HG03280 (cell line): ENCODE measurements around the gene CASP2.
A peak's percentile ranks its signal among the peaks of the same experiment; 100 is the strongest.

Source experiments
- ATAC-seq: cut with Tn5 transposase; IDR thresholded peaks from one replicate; pipeline ENCODE4 v1.9.1; 2021; ENCODE audit warnings: mild to moderate bottlenecking, moderate library complexity; ENCODE audit not compliant: unreplicated experiment

Gene CASP2

GRCh38 chr7:143287935-143288826 is at the start of gene CASP2:
Gene CASP2, plus strand, starts transcription at chr7:143288351. Its CDS starts 105 bp downstream, at chr7:143288456.
- ATAC-seq: peak; percentile 92

- no peak for ATAC-seq
Observed at GRCh38 chr7:143239813-143240212, 48.3 kb upstream of the CASP2 start.

- peak; percentile 96 for ATAC-seq
Observed at GRCh38 chr7:143240291-143241168, 47.6 kb upstream of the CASP2 start.

- ATAC-seq: no peak
Observed at GRCh38 chr7:143242306-143242705, 45.8 kb upstream of the CASP2 start.

- no peak for ATAC-seq
Observed at GRCh38 chr7:143243111-143243510, 45.0 kb upstream of the CASP2 start.

- no peak for ATAC-seq
Observed at GRCh38 chr7:143243614-143244013, 44.5 kb upstream of the CASP2 start.

GRCh38 chr7:143244321-143244720 is 43.8 kb upstream of the CASP2 start:
- no peak for ATAC-seq

GRCh38 chr7:143245123-143245522 is 43.0 kb upstream of the CASP2 start:
- ATAC-seq: no peak

GRCh38 chr7:143247372-143247771 is 40.8 kb upstream of the CASP2 start:
- ATAC-seq: no peak

GRCh38 chr7:143248761-143249354 is 39.3 kb upstream of the CASP2 start:
- no peak for ATAC-seq

GRCh38 chr7:143250199-143250598 is 38.0 kb upstream of the CASP2 start:
- ATAC-seq: no peak

- ATAC-seq: no peak
Observed at GRCh38 chr7:143250822-143251221, 37.3 kb upstream of the CASP2 start.

- ATAC-seq: no peak
Observed at GRCh38 chr7:143252006-143252405, 36.1 kb upstream of the CASP2 start.

- no peak for ATAC-seq
Observed at GRCh38 chr7:143255564-143255963, 32.6 kb upstream of the CASP2 start.

- no peak for ATAC-seq
Observed at GRCh38 chr7:143256325-143256724, 31.8 kb upstream of the CASP2 start.

GRCh38 chr7:143256932-143257331 is 31.2 kb upstream of the CASP2 start:
- peak; percentile 77 for ATAC-seq

GRCh38 chr7:143257501-143257900 is 30.6 kb upstream of the CASP2 start:
- no peak for ATAC-seq

GRCh38 chr7:143258831-143259230 is 29.3 kb upstream of the CASP2 start:
- ATAC-seq: peak; percentile 36

- no peak for ATAC-seq
Observed at GRCh38 chr7:143259765-143260164, 28.4 kb upstream of the CASP2 start.

GRCh38 chr7:143261901-143262300 is 26.2 kb upstream of the CASP2 start:
- no peak for ATAC-seq
